Stomach (tissue), 9 donors: ENCODE measurements around the gene CFAP100. TPM values are rescaled to one million over a fixed set of nuclear protein-coding genes. Genes with fewer than 3 reads are reported as not detected.

Experiments
- DNase-seq, 2 donors: peaks; one replicate each; pipeline versions ENCODE4 v3.0.0 to v3.0.0-alpha.2; 2013 to 2019
- H3K27ac ChIP-seq, 5 donors: fragments of 200-600 bp in 4 of 5; sonication (generic) in 4 of 5; one replicate each; pipeline ENCODE4 v1.5.1; 2013 to 2019; ENCODE audit warnings: mild to moderate bottlenecking in 1 of 5, moderate library complexity in 1 of 5
- H3K27me3 ChIP-seq, 3 donors: fragments of 200-600 bp; sonication (generic); one replicate each; pipeline ENCODE4 v1.5.1; 2017 to 2019; ENCODE audit warnings: mixed run types in 1 of 3
- H3K36me3 ChIP-seq, 4 donors: fragments of 200-600 bp; sonication (generic); 1 replicate in 3 of 4; 2 replicates in 1 of 4; pipeline ENCODE4 v1.5.1; 2016 to 2019
- H3K4me1 ChIP-seq, 4 donors: fragments of 200-600 bp; sonication (generic); one replicate each; pipeline ENCODE4 v1.5.1; 2016 to 2019
- H3K4me3 ChIP-seq, 4 donors: fragments of 200-600 bp; sonication (generic) in 3 of 4; one replicate each; pipeline ENCODE4 v1.5.1; 2016 to 2019; ENCODE audit warnings: mild to moderate bottlenecking in 1 of 4
- H3K9me3 ChIP-seq, 4 donors: fragments of 200-600 bp; sonication (generic); one replicate each; pipeline ENCODE4 v1.5.1; 2016 to 2019
- EP300 ChIP-seq: sonication (generic); formaldehyde crosslinking; IDR thresholded peaks from one replicate; pipeline ENCODE4 v1.6.1; 2017; ENCODE audit warnings: antibody characterized with exemption
- POLR2A ChIP-seq, 4 donors: fragments of 450-650 bp; IDR thresholded peaks; one replicate each; pipeline ENCODE4 v1.6.1; 2016; ENCODE audit warnings: antibody characterized with exemption in 4 of 4, control low read depth in 2 of 4, mild to moderate bottlenecking in 1 of 4, moderate library complexity in 1 of 4
- POLR2AphosphoS5 ChIP-seq, 3 donors: sonication (generic); formaldehyde crosslinking; IDR thresholded peaks; one replicate each; pipeline ENCODE4 v1.6.1; 2016; ENCODE audit warnings: antibody characterized with exemption in 3 of 3
- WGBS, 5 donors: extraction: QIAGEN DNeasy Blood & Tissue Kit in 3 of 5; methylation state at CpG; one replicate each; pipeline versions ENCODE4 v1.1.5 to v1.1.7; 2013 to 2018; 5-methylcytosine and 5-hydroxymethylcytosine counted together
- intact Hi-C: fragments of 100-400 bp; cut with DNase I; formaldehyde crosslinking; loops from one replicate; pipeline ENCODE4 v1.15.1; 2023; ENCODE audit warnings: low total_unique reads
- polyA plus RNA-seq, 3 donors: library from polyadenylated mRNA; stranded (reverse); fragments of 200-250 nt; gene quantifications; one replicate each; pipeline ENCODE4 v1.2.3, GENCODE V29; 2013
- total RNA-seq, 5 donors: library from RNA; depleted of rRNA; stranded (reverse); fragments of >200 nt; gene quantifications; one replicate each; pipeline versions ENCODE4 v1.1.0 to v1.2.3, GENCODE V29; 2014 to 2016
- TF ChIP-seq, protein P1 (sequence below), 7 experiments: fragments of 450-650 bp in 4 of 7; fragments of 200-600 bp in 3 of 7; sonication (generic) in 3 of 7; IDR thresholded peaks; one replicate each; pipeline ENCODE4 v1.5.1; 2016 to 2019; ENCODE audit warnings: antibody characterized with exemption in 7 of 7, control low read depth in 2 of 7, mild to moderate bottlenecking in 1 of 7
- donor health status: healthy with polysubstance abuse.
- donor health status: Bipolar disorder and iron deficiency.
- donor health status: healthy.

The CFAP100 gene
- total and polyA plus RNA-seq, 8 donors, result not detected

DNA sequence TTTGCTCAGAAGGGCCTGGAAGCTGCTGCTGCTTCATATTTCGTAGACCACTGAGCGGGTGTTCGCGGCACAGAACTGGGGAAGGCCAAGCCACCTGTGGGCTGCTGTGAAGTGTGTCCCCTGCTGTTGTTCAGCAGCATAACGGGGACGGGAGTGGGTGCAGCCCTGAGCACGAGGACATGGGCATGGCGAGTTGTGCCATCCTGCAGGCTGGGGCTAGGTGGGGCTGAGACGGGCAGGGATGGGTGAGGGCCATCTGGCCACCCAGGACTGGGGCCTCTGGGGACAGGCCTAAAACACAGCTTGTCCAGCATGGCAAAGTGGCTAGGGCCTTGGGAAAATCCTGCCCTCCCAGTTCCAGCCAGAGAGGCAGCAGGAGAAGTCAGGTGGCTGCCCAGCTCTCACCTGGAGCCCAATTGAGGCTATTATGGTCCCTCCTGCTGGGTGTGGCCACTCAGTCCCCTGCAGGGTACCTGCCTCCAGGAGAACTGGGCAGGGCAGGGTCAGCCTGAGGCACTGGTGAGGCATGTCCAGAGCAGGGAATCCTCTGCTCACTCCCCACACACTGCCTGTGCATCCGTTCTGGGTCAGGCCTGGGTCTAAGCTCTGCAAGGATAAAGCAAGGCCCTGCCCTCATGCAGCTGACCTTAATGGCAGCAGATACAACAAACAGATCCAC is 29.5 kb downstream of the CFAP100 start:
- Histone ChIP-seq H3K27me3 (peaks cover 0 to 9% (median 0%) of the 10 kb centered on the region in 3 donors), H3K4me3 (no peak overlapping the region), H3K9me3 (peaks cover 9 to 34% (median 20%) of the 10 kb centered on the region in 4 donors), H3K4me1 (no peaks in the 10 kb centered on the region), H3K27ac (no peak overlapping the region), H3K36me3 (peaks cover 0 to 11% (median 0%) of the 10 kb centered on the region in 4 donors)
- intact Hi-C loops, result no loop called here
- no peak for TF ChIP-seq POLR2AphosphoS5 (IDR thresholded peaks at IDR 0.05)
- no peak for TF ChIP-seq POLR2A (IDR thresholded peaks at IDR 0.05)
- no peak for TF ChIP-seq EP300
- TF ChIP-seq, protein P1, sequence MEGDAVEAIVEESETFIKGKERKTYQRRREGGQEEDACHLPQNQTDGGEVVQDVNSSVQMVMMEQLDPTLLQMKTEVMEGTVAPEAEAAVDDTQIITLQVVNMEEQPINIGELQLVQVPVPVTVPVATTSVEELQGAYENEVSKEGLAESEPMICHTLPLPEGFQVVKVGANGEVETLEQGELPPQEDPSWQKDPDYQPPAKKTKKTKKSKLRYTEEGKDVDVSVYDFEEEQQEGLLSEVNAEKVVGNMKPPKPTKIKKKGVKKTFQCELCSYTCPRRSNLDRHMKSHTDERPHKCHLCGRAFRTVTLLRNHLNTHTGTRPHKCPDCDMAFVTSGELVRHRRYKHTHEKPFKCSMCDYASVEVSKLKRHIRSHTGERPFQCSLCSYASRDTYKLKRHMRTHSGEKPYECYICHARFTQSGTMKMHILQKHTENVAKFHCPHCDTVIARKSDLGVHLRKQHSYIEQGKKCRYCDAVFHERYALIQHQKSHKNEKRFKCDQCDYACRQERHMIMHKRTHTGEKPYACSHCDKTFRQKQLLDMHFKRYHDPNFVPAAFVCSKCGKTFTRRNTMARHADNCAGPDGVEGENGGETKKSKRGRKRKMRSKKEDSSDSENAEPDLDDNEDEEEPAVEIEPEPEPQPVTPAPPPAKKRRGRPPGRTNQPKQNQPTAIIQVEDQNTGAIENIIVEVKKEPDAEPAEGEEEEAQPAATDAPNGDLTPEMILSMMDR (IDR thresholded peaks at IDR 0.05), result no peak
- peak in 1 of 2 donors; percentile 17 for DNase-seq
- 89 to 96% (median 95%) methylated on average over 6 to 10 of the region's 10 CpGs for WGBS, 5 donors

DNA sequence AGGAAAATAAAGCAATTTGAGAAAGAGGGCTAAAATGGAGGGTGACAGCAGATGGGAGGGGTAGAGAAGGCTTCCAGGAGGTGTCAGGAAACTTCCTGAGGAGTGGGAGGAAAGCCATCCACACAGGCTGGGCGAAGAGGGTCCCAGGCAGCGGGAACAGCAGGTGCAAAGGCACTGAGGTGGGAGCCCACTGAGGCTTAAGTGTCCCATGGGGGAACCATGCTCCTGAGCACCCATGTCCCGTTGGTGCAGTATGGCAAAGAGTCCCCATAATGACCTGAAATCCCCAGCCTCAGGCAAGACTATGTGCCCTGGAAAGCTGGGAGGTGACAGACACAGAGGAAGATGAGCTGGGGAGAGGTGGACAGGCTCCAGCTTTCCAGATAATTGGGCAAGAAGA is 30.0 kb downstream of the CFAP100 start:
- H3K27me3 ChIP-seq, result peaks cover 0 to 5% (median 0%) of the 10 kb centered on the region in 3 donors
- intact Hi-C loops, result no loop called here
- no peaks in the 10 kb centered on the region for H3K4me1 ChIP-seq
- H3K4me3 ChIP-seq, result no peak overlapping the region
- WGBS, 5 donors, result 60 to 96% (median 83%) methylated on average over 3 of the region's 3 CpGs
- H3K36me3 ChIP-seq, result peaks cover 0 to 11% (median 0%) of the 10 kb centered on the region in 4 donors
- no peak overlapping the region for H3K27ac ChIP-seq
- no peak for TF ChIP-seq POLR2A (IDR thresholded peaks at IDR 0.05)
- TF ChIP-seq EP300, result no peak
- TF ChIP-seq, protein P1 (IDR thresholded peaks at IDR 0.05), result no peak
- TF ChIP-seq POLR2AphosphoS5 (IDR thresholded peaks at IDR 0.05), result no peak
- peaks cover 9 to 34% (median 20%) of the 10 kb centered on the region in 4 donors for H3K9me3 ChIP-seq
- DNase-seq, result peak in 1 of 2 donors; percentile 11

DNA sequence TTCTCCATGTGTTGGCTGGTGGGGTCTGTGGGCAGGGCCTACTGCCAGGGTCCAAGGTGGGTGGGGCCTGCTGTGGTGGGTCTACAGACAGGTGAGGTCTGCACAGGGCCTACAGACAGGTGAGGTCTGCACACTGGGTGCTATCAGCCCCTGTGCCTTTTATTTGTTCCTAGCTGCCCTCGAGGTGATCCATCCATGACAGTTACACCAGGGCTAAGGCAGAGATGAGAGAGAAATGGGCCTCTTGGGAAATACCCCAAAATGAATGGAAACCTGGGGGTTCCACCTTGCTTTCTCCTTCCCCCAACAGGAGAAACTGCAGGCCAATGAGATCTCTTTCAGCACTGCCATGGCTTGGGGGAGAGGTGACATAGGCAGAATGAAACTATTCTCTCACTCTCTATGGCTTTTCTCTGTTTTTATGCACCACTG is 36.4 kb downstream of the CFAP100 start:
- Histone ChIP-seq H3K4me1 (no peaks in the 10 kb centered on the region), H3K36me3 (peaks cover 5 to 35% (median 24%) of the 10 kb centered on the region in 4 donors), H3K4me3 (no peak overlapping the region), H3K27ac (no peak overlapping the region), H3K27me3 (no peaks in the 10 kb centered on the region), H3K9me3 (peaks cover 7 to 24% (median 14%) of the 10 kb centered on the region in 4 donors)
- intact Hi-C loops, result no loop called here
- DNase-seq, result peak in 1 of 2 donors; percentile 8
- WGBS, 5 donors, result 83 to 94% (median 89%) methylated on average over 1 of the region's 1 CpG
- TF ChIP-seq POLR2A (IDR thresholded peaks at IDR 0.05), result no peak
- no peak for TF ChIP-seq POLR2AphosphoS5 (IDR thresholded peaks at IDR 0.05)
- no peak for TF ChIP-seq EP300
- TF ChIP-seq, protein P1 (IDR thresholded peaks at IDR 0.05), result no peak

DNA sequence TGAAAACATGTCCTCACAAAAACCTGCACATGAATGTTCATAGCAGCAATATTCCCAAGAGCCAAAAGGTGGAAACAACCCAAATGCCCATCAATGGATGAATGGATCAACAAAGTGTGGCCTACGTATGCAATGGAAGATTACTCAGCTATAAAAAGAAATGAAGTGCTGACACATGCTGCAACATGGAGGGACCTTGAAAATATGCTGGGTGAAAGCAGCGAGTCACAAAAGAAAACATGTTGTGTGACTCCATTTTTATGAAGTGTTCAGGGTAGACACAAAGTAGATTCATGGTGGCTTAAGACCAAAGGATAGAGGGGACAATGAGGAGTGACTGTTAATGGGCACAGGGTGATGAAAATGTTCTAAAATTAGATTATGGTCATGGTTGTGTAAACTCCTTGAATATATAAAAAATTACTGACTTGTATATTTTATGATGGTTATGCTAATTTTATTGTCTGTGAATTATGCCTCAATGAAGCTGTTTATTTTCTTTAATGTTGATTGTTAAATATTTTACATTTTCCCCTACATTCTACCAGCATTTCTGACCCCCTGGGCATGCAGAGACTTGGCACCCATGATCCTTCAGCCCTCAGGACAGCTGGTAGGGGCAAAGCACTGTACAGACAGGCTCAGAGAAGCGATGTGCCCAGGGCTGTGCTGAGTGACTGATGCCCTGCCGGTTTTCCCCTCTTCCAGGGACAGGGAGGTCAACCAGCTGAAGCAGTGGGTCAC is 37.8 kb downstream of the CFAP100 start:
- Histone ChIP-seq H3K27me3 (no peaks in the 10 kb centered on the region), H3K9me3 (peaks cover 0 to 12% (median 5%) of the 10 kb centered on the region in 4 donors), H3K27ac (no peak overlapping the region), H3K36me3 (peaks cover 19 to 49% (median 38%) of the 10 kb centered on the region in 4 donors), H3K4me3 (no peak overlapping the region), H3K4me1 (no peaks in the 10 kb centered on the region)
- TF ChIP-seq POLR2AphosphoS5 (IDR thresholded peaks at IDR 0.05) (no peak), EP300 (no peak), POLR2A (IDR thresholded peaks at IDR 0.05) (no peak)
- TF ChIP-seq, protein P1 (IDR thresholded peaks at IDR 0.05), result no peak
- intact Hi-C loops, result no loop called here
- 84 to 94% (median 91%) methylated on average over 4 of the region's 4 CpGs for WGBS, 5 donors
- DNase-seq, result no peak
